ENCODE results near the gene ERC2. TPM values are rescaled to one million over a fixed set of nuclear protein-coding genes. Genes with fewer than 3 reads are reported as not detected.

The ERC2 gene
- total RNA-seq, 1 donor from 2014 or later, result 7.4 TPM

- TF ChIP-seq CTCF (IDR thresholded peaks at IDR 0.05; ENCODE audit: insufficient read depth, low read depth, low read length) (no peak), EZH2 (IDR thresholded peaks at IDR 0.05; ENCODE audit: insufficient read depth, low read length) (no peak)
- H3K27ac ChIP-seq (ENCODE audit: low read depth, low read length), result no peak overlapping the region
- H2AFZ ChIP-seq (ENCODE audit: low read depth, low read length), result no peak overlapping the region
- no peaks in the 10 kb centered on the region for H3K36me3 ChIP-seq (ENCODE audit: insufficient read depth, low read length)
- H4K20me1 ChIP-seq (ENCODE audit: insufficient read depth, low read length), result no peaks in the 10 kb centered on the region
- no peak overlapping the region for H3K4me3 ChIP-seq (ENCODE audit: insufficient read depth, low read depth, low read length)
- Mint-ChIP-seq H3K4me3 (ENCODE audit: unreplicated experiment) (no peak overlapping the region), H3K27me3 (ENCODE audit: low read depth, unreplicated experiment) (no peaks in the 10 kb centered on the region), H3K36me3 (ENCODE audit: low read depth, unreplicated experiment) (no peaks in the 10 kb centered on the region), H3K4me1 (ENCODE audit: low read depth, unreplicated experiment) (no peaks in the 10 kb centered on the region), H3K9me3 (ENCODE audit: unreplicated experiment) (peaks cover 3% of the 10 kb centered on the region), H3K27ac (ENCODE audit: unreplicated experiment) (no peak overlapping the region)
- no peaks in the 10 kb centered on the region for H3K4me1 ChIP-seq (ENCODE audit: insufficient read depth, low read length)
- no peak overlapping the region for H3K4me2 ChIP-seq (ENCODE audit: low read length)
- peaks cover 4% of the 10 kb centered on the region for H3K9me3 ChIP-seq (ENCODE audit: insufficient read depth, low read depth, low read length)
- DNase-seq (ENCODE audit: low read depth), result no peak
- H3K27me3 ChIP-seq (ENCODE audit: insufficient read depth, low read length), result no peaks in the 10 kb centered on the region
- no peaks in the 10 kb centered on the region for H3K79me2 ChIP-seq (ENCODE audit: insufficient read depth, low read length)
- FAIRE-seq, result no peak
- no peak overlapping the region for H3K9ac ChIP-seq (ENCODE audit: low read length)
Measured at GRCh38 chr3:56379723-56380287, 88.5 kb downstream of the ERC2 start.

GRCh38 chr3:56375654-56376053, 92.6 kb downstream of the ERC2 start:
- Mint-ChIP-seq H3K27me3 (ENCODE audit: low read depth, unreplicated experiment) (no peaks in the 10 kb centered on the region), H3K4me1 (ENCODE audit: low read depth, unreplicated experiment) (peaks cover 16% of the 10 kb centered on the region), H3K9me3 (ENCODE audit: unreplicated experiment) (peaks cover 3% of the 10 kb centered on the region), H3K27ac (ENCODE audit: unreplicated experiment) (no peak overlapping the region), H3K36me3 (ENCODE audit: low read depth, unreplicated experiment) (no peaks in the 10 kb centered on the region), H3K4me3 (ENCODE audit: unreplicated experiment) (no peak overlapping the region)
- H2AFZ ChIP-seq (ENCODE audit: low read depth, low read length), result no peak overlapping the region
- H3K4me1 ChIP-seq (ENCODE audit: insufficient read depth, low read length), result no peaks in the 10 kb centered on the region
- DNase-seq (ENCODE audit: low read depth) (no peak), FAIRE-seq (no peak)
- H3K4me2 ChIP-seq (ENCODE audit: low read length), result no peak overlapping the region
- H3K4me3 ChIP-seq (ENCODE audit: insufficient read depth, low read depth, low read length), result no peak overlapping the region
- no peaks in the 10 kb centered on the region for H4K20me1 ChIP-seq (ENCODE audit: insufficient read depth, low read length)
- no peaks in the 10 kb centered on the region for H3K36me3 ChIP-seq (ENCODE audit: insufficient read depth, low read length)
- no peaks in the 10 kb centered on the region for H3K79me2 ChIP-seq (ENCODE audit: insufficient read depth, low read length)
- TF ChIP-seq CTCF (IDR thresholded peaks at IDR 0.05; ENCODE audit: insufficient read depth, low read depth, low read length) (no peak), EZH2 (IDR thresholded peaks at IDR 0.05; ENCODE audit: insufficient read depth, low read length) (no peak)
- no peak overlapping the region for H3K9ac ChIP-seq (ENCODE audit: low read length)
- H3K9me3 ChIP-seq (ENCODE audit: insufficient read depth, low read depth, low read length), result peaks cover 4% of the 10 kb centered on the region
- no peaks in the 10 kb centered on the region for H3K27me3 ChIP-seq (ENCODE audit: insufficient read depth, low read length)
- no peak overlapping the region for H3K27ac ChIP-seq (ENCODE audit: low read depth, low read length)

GRCh38 chr3:56373386-56373785, 94.9 kb downstream of the ERC2 start:
- FAIRE-seq, result no peak
- Histone ChIP-seq H3K27ac (ENCODE audit: low read depth, low read length) (no peak overlapping the region), H3K27me3 (ENCODE audit: insufficient read depth, low read length) (no peaks in the 10 kb centered on the region), H4K20me1 (ENCODE audit: insufficient read depth, low read length) (no peaks in the 10 kb centered on the region), H3K4me1 (ENCODE audit: insufficient read depth, low read length) (no peaks in the 10 kb centered on the region), H2AFZ (ENCODE audit: low read depth, low read length) (no peak overlapping the region), H3K36me3 (ENCODE audit: insufficient read depth, low read length) (no peaks in the 10 kb centered on the region), H3K9ac (ENCODE audit: low read length) (no peak overlapping the region), H3K4me2 (ENCODE audit: low read length) (no peak overlapping the region), H3K9me3 (ENCODE audit: insufficient read depth, low read depth, low read length) (peaks cover 4% of the 10 kb centered on the region), H3K79me2 (ENCODE audit: insufficient read depth, low read length) (no peaks in the 10 kb centered on the region), H3K4me3 (ENCODE audit: insufficient read depth, low read depth, low read length) (no peak overlapping the region)
- Mint-ChIP-seq H3K27me3 (ENCODE audit: low read depth, unreplicated experiment) (no peaks in the 10 kb centered on the region), H3K9me3 (ENCODE audit: unreplicated experiment) (peaks cover 3% of the 10 kb centered on the region), H3K4me1 (ENCODE audit: low read depth, unreplicated experiment) (peaks cover 16% of the 10 kb centered on the region), H3K27ac (ENCODE audit: unreplicated experiment) (peak overlapping the region; percentile 53), H3K36me3 (ENCODE audit: low read depth, unreplicated experiment) (no peaks in the 10 kb centered on the region), H3K4me3 (ENCODE audit: unreplicated experiment) (no peak overlapping the region)
- no peak for DNase-seq (ENCODE audit: low read depth)
- TF ChIP-seq EZH2 (IDR thresholded peaks at IDR 0.05; ENCODE audit: insufficient read depth, low read length) (no peak), CTCF (IDR thresholded peaks at IDR 0.05; ENCODE audit: insufficient read depth, low read depth, low read length) (no peak)

Data from astrocyte (in vitro differentiated cells and primary cell).